ENCODE data around the gene COL23A1.

GRCh38 chr5:178399701-178400095, 190.5 kb downstream of the COL23A1 start:
- no peak for TF ChIP-seq EZH2 (IDR thresholded peaks at IDR 0.05; ENCODE audit: low read depth, unreplicated experiment)
- TF ChIP-seq, protein P1, sequence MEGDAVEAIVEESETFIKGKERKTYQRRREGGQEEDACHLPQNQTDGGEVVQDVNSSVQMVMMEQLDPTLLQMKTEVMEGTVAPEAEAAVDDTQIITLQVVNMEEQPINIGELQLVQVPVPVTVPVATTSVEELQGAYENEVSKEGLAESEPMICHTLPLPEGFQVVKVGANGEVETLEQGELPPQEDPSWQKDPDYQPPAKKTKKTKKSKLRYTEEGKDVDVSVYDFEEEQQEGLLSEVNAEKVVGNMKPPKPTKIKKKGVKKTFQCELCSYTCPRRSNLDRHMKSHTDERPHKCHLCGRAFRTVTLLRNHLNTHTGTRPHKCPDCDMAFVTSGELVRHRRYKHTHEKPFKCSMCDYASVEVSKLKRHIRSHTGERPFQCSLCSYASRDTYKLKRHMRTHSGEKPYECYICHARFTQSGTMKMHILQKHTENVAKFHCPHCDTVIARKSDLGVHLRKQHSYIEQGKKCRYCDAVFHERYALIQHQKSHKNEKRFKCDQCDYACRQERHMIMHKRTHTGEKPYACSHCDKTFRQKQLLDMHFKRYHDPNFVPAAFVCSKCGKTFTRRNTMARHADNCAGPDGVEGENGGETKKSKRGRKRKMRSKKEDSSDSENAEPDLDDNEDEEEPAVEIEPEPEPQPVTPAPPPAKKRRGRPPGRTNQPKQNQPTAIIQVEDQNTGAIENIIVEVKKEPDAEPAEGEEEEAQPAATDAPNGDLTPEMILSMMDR (conservative IDR thresholded peaks at IDR 0.05; ENCODE audit: low read depth in 2 of 2): no peak
- TF ChIP-seq JUNB (IDR thresholded peaks at IDR 0.05; ENCODE audit: unreplicated experiment): no peak
- no peak for TF ChIP-seq CREB1 (CRISPR knock-in tag; IDR thresholded peaks at IDR 0.05; ENCODE audit: low read depth)
- TF ChIP-seq NANOG (IDR thresholded peaks at IDR 0.05; ENCODE audit: borderline replicate concordance): no peak
- TF ChIP-seq EZH2phosphoT487 (IDR thresholded peaks at IDR 0.05; ENCODE audit: unreplicated experiment): no peak
- no peak for TF ChIP-seq ZNF331 (CRISPR knock-in tag; IDR thresholded peaks at IDR 0.05; ENCODE audit: low read depth)
- TF ChIP-seq, protein P2, sequence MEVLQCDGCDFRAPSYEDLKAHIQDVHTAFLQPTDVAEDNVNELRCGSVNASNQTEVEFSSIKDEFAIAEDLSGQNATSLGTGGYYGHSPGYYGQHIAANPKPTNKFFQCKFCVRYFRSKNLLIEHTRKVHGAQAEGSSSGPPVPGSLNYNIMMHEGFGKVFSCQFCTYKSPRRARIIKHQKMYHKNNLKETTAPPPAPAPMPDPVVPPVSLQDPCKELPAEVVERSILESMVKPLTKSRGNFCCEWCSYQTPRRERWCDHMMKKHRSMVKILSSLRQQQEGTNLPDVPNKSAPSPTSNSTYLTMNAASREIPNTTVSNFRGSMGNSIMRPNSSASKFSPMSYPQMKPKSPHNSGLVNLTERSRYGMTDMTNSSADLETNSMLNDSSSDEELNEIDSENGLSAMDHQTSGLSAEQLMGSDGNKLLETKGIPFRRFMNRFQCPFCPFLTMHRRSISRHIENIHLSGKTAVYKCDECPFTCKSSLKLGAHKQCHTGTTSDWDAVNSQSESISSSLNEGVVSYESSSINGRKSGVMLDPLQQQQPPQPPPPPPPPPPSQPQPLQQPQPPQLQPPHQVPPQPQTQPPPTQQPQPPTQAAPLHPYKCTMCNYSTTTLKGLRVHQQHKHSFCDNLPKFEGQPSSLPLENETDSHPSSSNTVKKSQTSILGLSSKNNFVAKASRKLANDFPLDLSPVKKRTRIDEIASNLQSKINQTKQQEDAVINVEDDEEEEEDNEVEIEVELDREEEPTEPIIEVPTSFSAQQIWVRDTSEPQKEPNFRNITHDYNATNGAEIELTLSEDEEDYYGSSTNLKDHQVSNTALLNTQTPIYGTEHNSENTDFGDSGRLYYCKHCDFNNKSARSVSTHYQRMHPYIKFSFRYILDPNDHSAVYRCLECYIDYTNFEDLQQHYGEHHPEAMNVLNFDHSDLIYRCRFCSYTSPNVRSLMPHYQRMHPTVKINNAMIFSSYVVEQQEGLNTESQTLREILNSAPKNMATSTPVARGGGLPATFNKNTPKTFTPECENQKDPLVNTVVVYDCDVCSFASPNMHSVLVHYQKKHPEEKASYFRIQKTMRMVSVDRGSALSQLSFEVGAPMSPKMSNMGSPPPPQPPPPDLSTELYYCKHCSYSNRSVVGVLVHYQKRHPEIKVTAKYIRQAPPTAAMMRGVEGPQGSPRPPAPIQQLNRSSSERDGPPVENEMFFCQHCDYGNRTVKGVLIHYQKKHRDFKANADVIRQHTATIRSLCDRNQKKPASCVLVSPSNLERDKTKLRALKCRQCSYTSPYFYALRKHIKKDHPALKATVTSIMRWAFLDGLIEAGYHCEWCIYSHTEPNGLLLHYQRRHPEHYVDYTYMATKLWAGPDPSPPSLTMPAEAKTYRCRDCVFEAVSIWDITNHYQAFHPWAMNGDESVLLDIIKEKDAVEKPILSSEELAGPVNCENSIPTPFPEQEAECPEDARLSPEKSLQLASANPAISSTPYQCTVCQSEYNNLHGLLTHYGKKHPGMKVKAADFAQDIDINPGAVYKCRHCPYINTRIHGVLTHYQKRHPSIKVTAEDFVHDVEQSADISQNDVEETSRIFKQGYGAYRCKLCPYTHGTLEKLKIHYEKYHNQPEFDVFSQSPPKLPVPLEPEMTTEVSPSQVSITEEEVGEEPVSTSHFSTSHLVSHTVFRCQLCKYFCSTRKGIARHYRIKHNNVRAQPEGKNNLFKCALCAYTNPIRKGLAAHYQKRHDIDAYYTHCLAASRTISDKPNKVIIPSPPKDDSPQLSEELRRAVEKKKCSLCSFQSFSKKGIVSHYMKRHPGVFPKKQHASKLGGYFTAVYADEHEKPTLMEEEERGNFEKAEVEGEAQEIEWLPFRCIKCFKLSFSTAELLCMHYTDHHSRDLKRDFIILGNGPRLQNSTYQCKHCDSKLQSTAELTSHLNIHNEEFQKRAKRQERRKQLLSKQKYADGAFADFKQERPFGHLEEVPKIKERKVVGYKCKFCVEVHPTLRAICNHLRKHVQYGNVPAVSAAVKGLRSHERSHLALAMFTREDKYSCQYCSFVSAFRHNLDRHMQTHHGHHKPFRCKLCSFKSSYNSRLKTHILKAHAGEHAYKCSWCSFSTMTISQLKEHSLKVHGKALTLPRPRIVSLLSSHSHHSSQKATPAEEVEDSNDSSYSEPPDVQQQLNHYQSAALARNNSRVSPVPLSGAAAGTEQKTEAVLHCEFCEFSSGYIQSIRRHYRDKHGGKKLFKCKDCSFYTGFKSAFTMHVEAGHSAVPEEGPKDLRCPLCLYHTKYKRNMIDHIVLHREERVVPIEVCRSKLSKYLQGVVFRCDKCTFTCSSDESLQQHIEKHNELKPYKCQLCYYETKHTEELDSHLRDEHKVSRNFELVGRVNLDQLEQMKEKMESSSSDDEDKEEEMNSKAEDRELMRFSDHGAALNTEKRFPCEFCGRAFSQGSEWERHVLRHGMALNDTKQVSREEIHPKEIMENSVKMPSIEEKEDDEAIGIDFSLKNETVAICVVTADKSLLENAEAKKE (CRISPR knock-in tag; IDR thresholded peaks at IDR 0.05): no peak
- no peak for TF ChIP-seq POLR2AphosphoS5 (IDR thresholded peaks at IDR 0.05; ENCODE audit: low read depth)

Data from GM23338 (cell line).